HEK293T (cell line): ENCODE measurements around the gene SFT2D2.

ENCODE experiments used
- CTCF ChIA-PET: fragments of 350-600 bp; formaldehyde crosslinking; extraction: SDS; loops from one replicate; lab custom pipeline; 2021; ENCODE audit warnings: antibody characterized with exemption, inconsistent platforms; lab: Yijun Ruan, JAX
- POLR2A ChIA-PET: fragments of 350-600 bp; formaldehyde crosslinking; extraction: SDS; loops from one replicate; lab custom pipeline; 2020; ENCODE audit warnings: antibody characterized with exemption, inconsistent platforms; lab: Yijun Ruan, JAX
- DNase-seq: peaks from one replicate; pipeline ENCODE4 v3.0.0; 2012; ENCODE audit warnings: mixed read lengths; ENCODE audit errors: extremely low spot score
- ARNT ChIP-seq: fragments of 450-650 bp; IDR thresholded peaks from 2 replicates; pipeline ENCODE4 v1.6.1; 2017; ENCODE audit warnings: mild to moderate bottlenecking
- BHLHE40 ChIP-seq: fragments of 450-650 bp; IDR thresholded peaks from 2 replicates; pipeline ENCODE4 v1.6.1; 2016; ENCODE audit warnings: mild to moderate bottlenecking, moderate library complexity, borderline replicate concordance
- CTBP1 ChIP-seq: fragments of 450-650 bp; IDR thresholded peaks from 2 replicates; pipeline ENCODE4 v1.6.1; 2016; ENCODE audit warnings: borderline replicate concordance
- ELF4 ChIP-seq: fragments of 450-650 bp; IDR thresholded peaks from 2 replicates; pipeline ENCODE4 v1.6.1; 2017; ENCODE audit warnings: antibody characterized with exemption
- FOXA1 ChIP-seq: fragments of 450-650 bp; IDR thresholded peaks from 2 replicates; pipeline ENCODE4 v1.6.1; 2016; ENCODE audit warnings: mild to moderate bottlenecking
- FOXK2 ChIP-seq: fragments of 450-650 bp; IDR thresholded peaks from 2 replicates; pipeline ENCODE4 v1.6.1; 2016; ENCODE audit warnings: mild to moderate bottlenecking
- FOXM1 ChIP-seq: fragments of 450-650 bp; IDR thresholded peaks from 2 replicates; pipeline ENCODE4 v1.6.1; 2017; ENCODE audit warnings: mild to moderate bottlenecking, borderline replicate concordance
- HDGF ChIP-seq: fragments of 450-650 bp; IDR thresholded peaks from 2 replicates; pipeline ENCODE4 v1.6.1; 2017; ENCODE audit warnings: antibody characterized with exemption, borderline replicate concordance
- L3MBTL2 ChIP-seq: fragments of 450-650 bp; conservative IDR thresholded peaks from 2 replicates; pipeline ENCODE4 v1.6.1; 2016; ENCODE audit warnings: mild to moderate bottlenecking
- LEF1 ChIP-seq: fragments of 450-650 bp; IDR thresholded peaks from 2 replicates; pipeline ENCODE4 v1.6.1; 2017; ENCODE audit warnings: mild to moderate bottlenecking, borderline replicate concordance
- NFRKB ChIP-seq: fragments of 450-650 bp; IDR thresholded peaks from 2 replicates; pipeline ENCODE4 v1.6.1; 2016; ENCODE audit warnings: mild to moderate bottlenecking, moderate library complexity
- PKNOX1 ChIP-seq: fragments of 450-650 bp; IDR thresholded peaks from 2 replicates; pipeline ENCODE4 v1.6.1; 2016
- SP1 ChIP-seq: fragments of 450-650 bp; IDR thresholded peaks from 2 replicates; pipeline ENCODE4 v1.6.1; 2017
- SUZ12 ChIP-seq: fragments of 450-650 bp; IDR thresholded peaks from 2 replicates; pipeline ENCODE4 v1.6.1; 2016; ENCODE audit warnings: mild to moderate bottlenecking
- TARDBP ChIP-seq: fragments of 450-650 bp; IDR thresholded peaks from 2 replicates; pipeline ENCODE4 v1.6.1; 2016
- ZNF384 ChIP-seq: fragments of 450-650 bp; IDR thresholded peaks from 2 replicates; pipeline ENCODE4 v1.6.1; 2016

Gene SFT2D2

GRCh38 chr1:168245042-168245441, 19.2 kb downstream of the SFT2D2 start:
- no peak for TF ChIP-seq ELF4
- TF ChIP-seq TARDBP: no peak
- no peak for TF ChIP-seq LEF1
- TF ChIP-seq ARNT: no peak
- TF ChIP-seq SUZ12: no peak
- DNase-seq: no peak
- ChIA-PET CTCF (no interaction called here), POLR2A (no interaction called here)

GRCh38 chr1:168246506-168246905, 20.7 kb downstream of the SFT2D2 start:
- CTCF ChIA-PET: interaction anchor here (1.1 to 1.9 kb wide), 3 partner anchors 9 to 164 kb away, joined by 4 to 9 read pairs (median 5); no protein-coding TSS in a partner anchor
- POLR2A ChIA-PET: no interaction called here
- DNase-seq: no peak
- no peak for TF ChIP-seq LEF1
- TF ChIP-seq TARDBP: no peak
- no peak for TF ChIP-seq BHLHE40
- TF ChIP-seq FOXA1: no peak

- ChIA-PET CTCF (interaction anchor here (0.6 to 1.1 kb wide), 2 partner anchors 17 to 351 kb away, joined by 3 read pairs; no protein-coding TSS in a partner anchor), POLR2A (no interaction called here)
- DNase-seq: no peak
- TF ChIP-seq ELF4 (no peak), BHLHE40 (no peak), CTBP1 (no peak), TARDBP (no peak), NFRKB (no peak), PKNOX1 (no peak)
Measured at GRCh38 chr1:168252204-168252733, 26.5 kb downstream of the SFT2D2 start.

GRCh38 chr1:168256164-168256563, 30.4 kb downstream of the SFT2D2 start:
- CTCF ChIA-PET: interaction anchor here (0.6 kb wide), 1 partner anchor 179 kb away, joined by 4 read pairs; no protein-coding TSS in a partner anchor
- no peak for TF ChIP-seq FOXM1
- DNase-seq: no peak
- POLR2A ChIA-PET: no interaction called here

GRCh38 chr1:168257397-168257796, 31.6 kb downstream of the SFT2D2 start:
- ChIA-PET CTCF (no interaction called here), POLR2A (no interaction called here)
- TF ChIP-seq ELF4 (no peak), SP1 (no peak)
- DNase-seq: no peak

- POLR2A ChIA-PET: no interaction called here
- DNase-seq: no peak
- TF ChIP-seq FOXK2: no peak
- no peak for TF ChIP-seq ELF4
- TF ChIP-seq CTBP1: no peak
- no peak for TF ChIP-seq BHLHE40
- TF ChIP-seq TARDBP: no peak
- TF ChIP-seq ZNF384: no peak
- CTCF ChIA-PET: no interaction called here
Measured at GRCh38 chr1:168259567-168259966, 33.8 kb downstream of the SFT2D2 start.

GRCh38 chr1:168260393-168260792, 34.6 kb downstream of the SFT2D2 start:
- CTCF ChIA-PET: no interaction called here

GRCh38 chr1:168261390-168261789, 35.6 kb downstream of the SFT2D2 start:
- no peak for TF ChIP-seq FOXK2
- TF ChIP-seq FOXA1: no peak
- TF ChIP-seq BHLHE40: no peak
- TF ChIP-seq ELF4: no peak
- TF ChIP-seq SP1: no peak
- no peak for TF ChIP-seq CTBP1
- TF ChIP-seq ZNF384: no peak
- TF ChIP-seq PKNOX1: no peak
- ChIA-PET CTCF (no interaction called here), POLR2A (no interaction called here)
- DNase-seq: no peak

More at GRCh38 chr1:168260393-168260792, 34.6 kb downstream of the SFT2D2 start:
- POLR2A ChIA-PET: no interaction called here
- no peak for DNase-seq
- TF ChIP-seq FOXM1 (no peak), FOXA1 (no peak)

GRCh38 chr1:168263130-168263529, 37.3 kb downstream of the SFT2D2 start:
- CTCF ChIA-PET: no interaction called here

More at GRCh38 chr1:168263130-168263529, 37.3 kb downstream of the SFT2D2 start:
- TF ChIP-seq L3MBTL2 (no peak), PKNOX1 (no peak), FOXK2 (no peak), LEF1 (no peak), NFRKB (no peak), ZNF384 (no peak), CTBP1 (no peak), TARDBP (no peak), ELF4 (no peak), ARNT (no peak), HDGF (no peak), FOXA1 (no peak), SP1 (no peak)
- DNase-seq: no peak
- POLR2A ChIA-PET: no interaction called here
